ENCODE data around the gene IL17RA. TPM values are rescaled to one million over a fixed set of nuclear protein-coding genes. Genes with fewer than 3 reads are reported as not detected.

The IL17RA gene
- total and polyA plus RNA-seq, 2 experiments from 2014 or later, result 3.2 to 9.6 TPM

DNA sequence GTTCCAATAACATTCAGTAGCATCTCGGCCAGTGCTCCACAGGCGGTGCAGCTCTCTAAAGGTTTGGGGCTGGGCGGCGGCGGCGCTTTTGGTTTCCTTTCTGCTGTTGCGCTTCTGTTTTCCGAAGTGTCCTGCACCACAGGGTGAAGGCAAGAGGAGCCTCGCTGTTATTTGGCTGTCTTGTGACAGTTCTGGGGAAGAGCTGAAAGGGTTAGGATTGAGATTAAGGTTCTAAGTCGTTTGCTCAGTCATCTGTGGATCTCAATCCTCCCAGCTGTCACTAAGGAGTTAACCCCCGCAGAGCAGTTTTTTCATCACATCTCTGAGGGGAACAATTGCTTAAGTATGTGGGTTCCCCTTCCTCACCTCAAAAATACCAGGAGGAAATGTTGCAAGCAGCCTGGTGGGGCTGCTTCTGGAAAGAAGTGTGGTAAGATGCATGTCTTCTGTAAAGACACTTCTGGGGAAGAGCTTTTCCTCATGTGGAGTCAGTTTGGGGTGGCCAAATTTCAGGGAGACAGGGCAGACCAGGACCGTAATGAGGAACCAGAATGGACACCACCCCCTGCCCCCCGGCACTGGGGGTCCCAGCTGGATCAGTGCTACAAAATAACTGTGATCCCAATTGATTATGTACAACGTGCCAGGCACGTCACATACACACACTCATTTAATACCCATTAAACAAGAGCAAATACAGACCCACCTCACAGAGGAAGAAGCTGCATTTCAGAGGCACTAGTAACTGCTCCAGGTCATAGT, 22.2 kb downstream of the IL17RA start:
- Histone ChIP-seq H4K20me1 (replicated peaks; ENCODE audit: insufficient read depth) (0 out of 2 replicates have a peak, but pooled peaks cover 3% of the 10 kb centered on the region), H3K4me1 (ENCODE audit: insufficient read depth) (no peaks in the 10 kb centered on the region), H3K27ac (ENCODE audit: low read depth) (no peak overlapping the region), H3K9me2 (ENCODE audit: insufficient read depth) (no peaks in the 10 kb centered on the region), H3F3A (replicated peaks; ENCODE audit: low read depth) (0 out of 2 replicates have a peak, but pooled peaks cover 2% of the 10 kb centered on the region), H3K4me3 (no peak overlapping the region), H3K27me3 (ENCODE audit: insufficient read depth) (no peaks in the 10 kb centered on the region), H3K36me3 (ENCODE audit: insufficient read depth) (no peaks in the 10 kb centered on the region; the same call in 1 of the 2 replicates), H2AFZ (no peak overlapping the region), H3K79me2 (replicated peaks; ENCODE audit: insufficient read depth) (no peaks in the 10 kb centered on the region), H3K4me2 (no peak overlapping the region)
- Mint-ChIP-seq H3K4me1 (peaks cover 10% of the 10 kb centered on the region; the same call in 2 of the 3 replicates), H3K36me3 (ENCODE audit: low read depth) (peaks cover 6% of the 10 kb centered on the region; the same call in 2 of the 3 replicates), H3K27ac (no peak overlapping the region), H3K4me3 (no peak overlapping the region), H3K27me3 (ENCODE audit: insufficient read depth, low read depth, poor library complexity) (peaks cover 5% of the 10 kb centered on the region), H3K9me3 (no peaks in the 10 kb centered on the region; the same call in 2 of the 3 replicates)
- no peak for ATAC-seq
- TF ChIP-seq POLR2AphosphoS5 (IDR thresholded peaks at IDR 0.05; ENCODE audit: low read depth) (no peak), ETS1 (IDR thresholded peaks at IDR 0.05) (no peak), ZNF462 (CRISPR knock-in tag; IDR thresholded peaks at IDR 0.05) (no peak), CREB1 (CRISPR knock-in tag; IDR thresholded peaks at IDR 0.05; ENCODE audit: low read depth) (no peak), ZNF331 (CRISPR knock-in tag; IDR thresholded peaks at IDR 0.05; ENCODE audit: low read depth) (no peak), EZH2 (IDR thresholded peaks at IDR 0.05; ENCODE audit: low read depth, unreplicated experiment) (no peak), EZH2phosphoT487 (IDR thresholded peaks at IDR 0.05; ENCODE audit: unreplicated experiment) (no peak), ZNF114 (CRISPR knock-in tag; IDR thresholded peaks at IDR 0.05) (no peak), STAT1 (IDR thresholded peaks at IDR 0.05; ENCODE audit: unreplicated experiment) (no peak)
- TF ChIP-seq, protein P1, sequence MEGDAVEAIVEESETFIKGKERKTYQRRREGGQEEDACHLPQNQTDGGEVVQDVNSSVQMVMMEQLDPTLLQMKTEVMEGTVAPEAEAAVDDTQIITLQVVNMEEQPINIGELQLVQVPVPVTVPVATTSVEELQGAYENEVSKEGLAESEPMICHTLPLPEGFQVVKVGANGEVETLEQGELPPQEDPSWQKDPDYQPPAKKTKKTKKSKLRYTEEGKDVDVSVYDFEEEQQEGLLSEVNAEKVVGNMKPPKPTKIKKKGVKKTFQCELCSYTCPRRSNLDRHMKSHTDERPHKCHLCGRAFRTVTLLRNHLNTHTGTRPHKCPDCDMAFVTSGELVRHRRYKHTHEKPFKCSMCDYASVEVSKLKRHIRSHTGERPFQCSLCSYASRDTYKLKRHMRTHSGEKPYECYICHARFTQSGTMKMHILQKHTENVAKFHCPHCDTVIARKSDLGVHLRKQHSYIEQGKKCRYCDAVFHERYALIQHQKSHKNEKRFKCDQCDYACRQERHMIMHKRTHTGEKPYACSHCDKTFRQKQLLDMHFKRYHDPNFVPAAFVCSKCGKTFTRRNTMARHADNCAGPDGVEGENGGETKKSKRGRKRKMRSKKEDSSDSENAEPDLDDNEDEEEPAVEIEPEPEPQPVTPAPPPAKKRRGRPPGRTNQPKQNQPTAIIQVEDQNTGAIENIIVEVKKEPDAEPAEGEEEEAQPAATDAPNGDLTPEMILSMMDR (conservative IDR thresholded peaks at IDR 0.05; ENCODE audit: low read depth in 2 of 2), result no peak
- no peak for DNase-seq (ENCODE audit: low spot score)
